GM12878 (cell line): Measurements from ENCODE around the gene ASIC2. TPM values are rescaled to one million over a fixed set of nuclear protein-coding genes. Genes with fewer than 3 reads are reported as not detected.

Experiments used
- ATAC-seq: fragments of 200-7000 bp; cut with Tn5 transposase; 3 replicates; pipeline ENCODE4 v1.9.1; 2020; ENCODE audit warnings: mild to moderate bottlenecking, moderate library complexity
- BruUV-seq: library from RNA; stranded (reverse); fragments of 400-500 nt; replicated peaks from 2 replicates; lab custom pipeline; 2021; lab: Mats Ljungman, UMichigan
- CTCF ChIA-PET: fragments of 300-600 bp; sonication (Branson Sonifier 250); formaldehyde crosslinking; extraction: SDS; loops from one replicate; lab custom pipeline; 2021; ENCODE audit warnings: inconsistent platforms; lab: Yijun Ruan, JAX
- POLR2A ChIA-PET: fragments of 350-600 bp; formaldehyde crosslinking; extraction: SDS; loops from one replicate; lab custom pipeline; 2021; ENCODE audit warnings: inconsistent platforms; lab: Charles Lee
- RAD21 ChIA-PET: fragments of 300-600 bp; sonication (Branson Sonifier 250); formaldehyde crosslinking; loops from one replicate; lab custom pipeline; 2023; ENCODE audit warnings: antibody characterized with exemption; ENCODE audit not compliant: unreplicated experiment; lab: Charles Lee
- SMC1A ChIA-PET: fragments of 300-600 bp; sonication (Branson Sonifier 250); formaldehyde crosslinking; loops from one replicate; lab custom pipeline; 2023; ENCODE audit not compliant: unreplicated experiment, uncharacterized antibody; lab: Charles Lee
- DNase-seq: peaks from one replicate; pipeline ENCODE4 v3.0.0-alpha.2; 2011; ENCODE audit warnings: low read depth, low spot score
- FAIRE-seq: peaks from 3 replicates; lab custom pipeline; 2011; peaks lifted over from hg19 to GRCh38; lab: Jason Lieb, UNC
- H2AFZ ChIP-seq: 2 replicates; pipeline ENCODE4 v1.6.0; 2011; ENCODE audit warnings: low read depth, low read length, control low read depth; ENCODE audit not compliant: control insufficient read depth
- H3K27ac ChIP-seq: 2 replicates; pipeline ENCODE4 v1.5.1; 2011; ENCODE audit warnings: control low read depth; ENCODE audit not compliant: control insufficient read depth, insufficient read depth
- H3K27me3 ChIP-seq, 2 experiments: replicated peaks in 1 of 2; 2 replicates each; pipeline versions ENCODE4 v1.6.0 to v1.6.1; 2011; ENCODE audit warnings: low read length in 1 of 2; ENCODE audit not compliant: control insufficient read depth in 2 of 2, insufficient read depth in 2 of 2
- H3K36me3 ChIP-seq, 2 experiments: 2 replicates each; pipeline ENCODE4 v1.5.1; 2011; ENCODE audit warnings: low read length in 1 of 2; ENCODE audit not compliant: control insufficient read depth in 2 of 2, insufficient read depth in 2 of 2
- H3K4me1 ChIP-seq: 2 replicates; pipeline ENCODE4 v1.6.1; 2011; ENCODE audit warnings: mild to moderate bottlenecking, low read length, moderate library complexity, mixed read lengths; ENCODE audit not compliant: control insufficient read depth, insufficient read depth
- H3K4me2 ChIP-seq: 2 replicates; pipeline ENCODE4 v1.6.0; 2011; ENCODE audit warnings: control low read depth; ENCODE audit not compliant: control insufficient read depth, insufficient read depth
- H3K4me3 ChIP-seq: fragments of 200-600 bp; sonication (generic); 2 replicates; pipeline ENCODE4 v1.5.1; 2016
- H3K79me2 ChIP-seq: 2 replicates; pipeline ENCODE4 v1.6.0; 2011; ENCODE audit warnings: low read length; ENCODE audit not compliant: control insufficient read depth, insufficient read depth
- H3K9ac ChIP-seq: 2 replicates; pipeline ENCODE4 v1.8.0; 2011; ENCODE audit warnings: low read length, control low read depth, mixed read lengths; ENCODE audit not compliant: control insufficient read depth, insufficient read depth
- H3K9me3 ChIP-seq: replicated peaks from 3 replicates; pipeline ENCODE4 v1.5.1; 2011; ENCODE audit warnings: mild to moderate bottlenecking, low read length; ENCODE audit not compliant: control insufficient read depth, insufficient read depth
- H4K20me1 ChIP-seq: 2 replicates; pipeline ENCODE4 v1.6.0; 2011; ENCODE audit not compliant: control insufficient read depth, insufficient read depth
- CBFB ChIP-seq: IDR thresholded peaks from 2 replicates; pipeline ENCODE4 v1.6.1; 2016; ENCODE audit warnings: antibody characterized with exemption, low read depth
- CREM ChIP-seq: IDR thresholded peaks from 2 replicates; pipeline ENCODE4 v1.6.1; 2014; ENCODE audit warnings: antibody characterized with exemption, low read depth
- CUX1 ChIP-seq: IDR thresholded peaks from 2 replicates; pipeline ENCODE4 v1.6.1; 2012; ENCODE audit warnings: improper control_type of control experiment, low read depth, low read length; ENCODE audit not compliant: insufficient replicate concordance
- EZH2 ChIP-seq: IDR thresholded peaks from 2 replicates; pipeline ENCODE4 v1.6.1; 2012; ENCODE audit warnings: low read depth, mild to moderate bottlenecking, control low read depth, inconsistent platforms, low read length, borderline replicate concordance; ENCODE audit not compliant: control insufficient read depth
- IKZF2 ChIP-seq, 2 experiments: fragments of 450-650 bp; IDR thresholded peaks; 2 replicates each; pipeline ENCODE4 v1.6.1; 2017; ENCODE audit warnings: mild to moderate bottlenecking in 2 of 2, moderate library complexity in 2 of 2
- NBN ChIP-seq: fragments of 450-650 bp; IDR thresholded peaks from 2 replicates; pipeline ENCODE4 v1.6.1; 2016
- NR2C1 ChIP-seq: fragments of 450-650 bp; IDR thresholded peaks from 2 replicates; pipeline ENCODE4 v1.6.1; 2017; ENCODE audit warnings: antibody characterized with exemption, mild to moderate bottlenecking, moderate library complexity
- PAX5 ChIP-seq: IDR thresholded peaks from 2 replicates; pipeline ENCODE4 v1.6.1; 2011; ENCODE audit warnings: low read depth, low read length, borderline replicate concordance
- RCOR1 ChIP-seq: conservative IDR thresholded peaks from 2 replicates; pipeline ENCODE4 v1.6.1; 2012; ENCODE audit warnings: low read depth, low read length, improper control_type of control experiment
- RFX5 ChIP-seq: IDR thresholded peaks from 2 replicates; pipeline ENCODE4 v1.6.1; 2011; ENCODE audit warnings: low read depth, low read length, improper control_type of control experiment
- RUNX3 ChIP-seq: IDR thresholded peaks from 2 replicates; pipeline ENCODE4 v1.6.1; 2012; ENCODE audit warnings: low read length, inconsistent platforms
- ZBTB33 ChIP-seq: fragments of 450-650 bp; IDR thresholded peaks from 2 replicates; pipeline ENCODE4 v1.6.1; 2017; ENCODE audit warnings: mild to moderate bottlenecking
- WGBS: methylation state at CpG from one replicate; pipeline ENCODE4 v1.1.6; 2016; ENCODE audit warnings: low lambda C conversion rate; ENCODE audit not compliant: insufficient replicate concordance, insufficient coverage; ENCODE audit errors: missing lambda C conversion rate; 5-methylcytosine and 5-hydroxymethylcytosine counted together
- in situ Hi-C: fragments of 300-500 bp; cut with MboI; formaldehyde crosslinking; loops from 9 replicates; pipeline ENCODE4 v1.14.3; 2018; ENCODE audit warnings: mixed read lengths
- intact Hi-C: fragments of 100-400 bp; cut with micrococcal nuclease; formaldehyde crosslinking; loops from one replicate; pipeline ENCODE4 v1.14.2; 2022; ENCODE audit not compliant: unreplicated experiment
- polyA plus RNA-seq, 11 experiments: library from polyadenylated mRNA; depleted of rRNA in 4 of 11; unstranded in 6 of 11; stranded (reverse) in 5 of 11; fragments of >200 nt; fragmentation: Nextera tagmentation in 4 of 11; fragmentation: Illumina TruSeq in 1 of 11; extraction: Ambion mirVana in 4 of 11; extraction: Trizol in 1 of 11; gene quantifications; 1 replicate in 1 of 11; 2 replicates in 10 of 11; pipeline versions ENCODE4 v1.2.1 to v1.2.3, GENCODE V29; 2011 to 2016; ENCODE audit warnings: inconsistent platforms in 2 of 11, missing spikeins in 2 of 11, low read depth in 1 of 11
- total RNA-seq, 4 experiments: library from RNA; depleted of rRNA in 3 of 4; stranded (reverse); fragments of >200 nt in 3 of 4; fragmentation: Illumina TruSeq in 1 of 4; extraction: Trizol in 1 of 4; gene quantifications; 2 replicates each; pipeline versions ENCODE4 v1.2.1 to v1.2.3, GENCODE V29; 2013 to 2021
- TF ChIP-seq, protein P1 (sequence below): IDR thresholded peaks from 2 replicates; pipeline ENCODE4 v1.6.1; 2012; ENCODE audit warnings: low read length, inconsistent platforms

Gene ASIC2
- total and polyA plus RNA-seq, 10 of the 15 experiments (the other 5 are each of a cell fraction or from before 2014, with no cell fraction given), result not detected

DNA sequence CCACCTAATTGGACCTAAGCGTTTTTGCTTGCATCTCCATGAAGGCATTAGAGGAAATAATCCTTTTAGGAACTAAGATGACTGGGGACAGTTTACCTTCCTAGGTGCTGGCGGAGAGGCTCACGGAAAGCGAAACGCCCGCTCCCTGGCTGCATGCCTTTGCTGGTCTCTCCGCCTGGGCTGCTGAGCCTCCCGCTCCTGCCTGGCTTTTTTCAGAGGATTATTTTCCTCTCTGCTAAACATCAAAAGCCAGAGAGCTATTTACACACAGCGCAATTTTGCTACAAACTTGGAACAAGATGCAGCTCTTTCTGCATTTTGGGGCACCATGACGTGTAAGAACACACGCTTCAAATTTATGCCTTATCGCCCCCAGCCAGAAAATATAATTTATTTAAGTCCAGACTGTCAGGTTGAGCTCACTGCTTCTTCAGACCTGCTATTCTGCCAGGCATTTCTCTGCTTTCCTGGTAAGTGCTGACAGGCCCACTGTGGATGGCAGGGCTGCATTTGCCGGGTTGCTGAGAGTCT is 177.0 kb downstream of the ASIC2 start (continued):
- TF ChIP-seq CUX1, result no peak
- TF ChIP-seq, all 136 proteins: peak for 0

- POLR2A ChIA-PET, result no interaction called here
- H3K4me1 ChIP-seq, result no peaks in the 10 kb centered on the region
- H3K4me3 ChIP-seq, result no peak overlapping the region
- intact Hi-C loops, result no loop called here
- H3K79me2 ChIP-seq, result no peaks in the 10 kb centered on the region
- no peaks in the 10 kb centered on the region for H4K20me1 ChIP-seq
- 57% methylated on average over 5 of the region's 5 CpGs for whole genome bisulfite sequencing
- H2AFZ ChIP-seq, result no peak overlapping the region
- no peaks in the 10 kb centered on the region for H3K9me3 ChIP-seq
- CTCF ChIA-PET, result no interaction called here
- no peak overlapping the region for H3K4me2 ChIP-seq
- in situ Hi-C loops, result no loop called here
- no peak for TF ChIP-seq CREM
- TF ChIP-seq RFX5, result no peak
- TF ChIP-seq RCOR1, result no peak
- no peak for TF ChIP-seq EZH2
- TF ChIP-seq, protein P1, sequence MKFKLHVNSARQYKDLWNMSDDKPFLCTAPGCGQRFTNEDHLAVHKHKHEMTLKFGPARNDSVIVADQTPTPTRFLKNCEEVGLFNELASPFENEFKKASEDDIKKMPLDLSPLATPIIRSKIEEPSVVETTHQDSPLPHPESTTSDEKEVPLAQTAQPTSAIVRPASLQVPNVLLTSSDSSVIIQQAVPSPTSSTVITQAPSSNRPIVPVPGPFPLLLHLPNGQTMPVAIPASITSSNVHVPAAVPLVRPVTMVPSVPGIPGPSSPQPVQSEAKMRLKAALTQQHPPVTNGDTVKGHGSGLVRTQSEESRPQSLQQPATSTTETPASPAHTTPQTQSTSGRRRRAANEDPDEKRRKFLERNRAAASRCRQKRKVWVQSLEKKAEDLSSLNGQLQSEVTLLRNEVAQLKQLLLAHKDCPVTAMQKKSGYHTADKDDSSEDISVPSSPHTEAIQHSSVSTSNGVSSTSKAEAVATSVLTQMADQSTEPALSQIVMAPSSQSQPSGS, result no peak
- no peak for TF ChIP-seq NR2C1
- TF ChIP-seq IKZF2 (IDR thresholded peaks at IDR 0.05), result no peak
- TF ChIP-seq NBN, result no peak
- TF ChIP-seq CBFB, result no peak
- no peak for TF ChIP-seq RUNX3
- no peak for TF ChIP-seq ZBTB33
- TF ChIP-seq PAX5, result no peak
- no peak for ATAC-seq
- DNase-seq, result no peak
- SMC1A ChIA-PET, result no interaction called here
- no peak overlapping the region for H3K9ac ChIP-seq
- no peaks in the 10 kb centered on the region; a peak in 1 of 4 replicates for H3K27me3 ChIP-seq
- H3K27ac ChIP-seq, result no peak overlapping the region
- no peak for FAIRE-seq
- H3K36me3 ChIP-seq, result no peaks in the 10 kb centered on the region
- no TSS peak for BruUV-seq
- RAD21 ChIA-PET, result no interaction called here
Observed at GRCh38 chr17:33115366-33115765, 177.7 kb downstream of the ASIC2 start.
